Panc1 (cell line): Measurements from ENCODE around the gene C9orf57.

Experiments
- CTCF ChIP-seq: fragments of 450-650 bp; IDR thresholded peaks from 2 replicates; pipeline ENCODE4 v1.5.1; 2017; ENCODE audit warnings: mild to moderate bottlenecking
- SIN3A ChIP-seq: IDR thresholded peaks from 2 replicates; pipeline ENCODE4 v1.6.1; 2012; ENCODE audit warnings: low read depth, mild to moderate bottlenecking, low read length, moderate library complexity, borderline replicate concordance; ENCODE audit not compliant: insufficient read depth

- no peak for TF ChIP-seq CTCF
- TF ChIP-seq SIN3A: no peak
Observed at GRCh38 chr9:72023596-72023995, 36.8 kb downstream of the C9orf57 start.
